HG03571 (cell line): ENCODE data around the gene CTNNA2.

Experiments
- ATAC-seq: cut with Tn5 transposase; IDR thresholded peaks from one replicate; pipeline ENCODE4 v1.9.1; 2021; ENCODE audit not compliant: unreplicated experiment

The CTNNA2 gene

DNA sequence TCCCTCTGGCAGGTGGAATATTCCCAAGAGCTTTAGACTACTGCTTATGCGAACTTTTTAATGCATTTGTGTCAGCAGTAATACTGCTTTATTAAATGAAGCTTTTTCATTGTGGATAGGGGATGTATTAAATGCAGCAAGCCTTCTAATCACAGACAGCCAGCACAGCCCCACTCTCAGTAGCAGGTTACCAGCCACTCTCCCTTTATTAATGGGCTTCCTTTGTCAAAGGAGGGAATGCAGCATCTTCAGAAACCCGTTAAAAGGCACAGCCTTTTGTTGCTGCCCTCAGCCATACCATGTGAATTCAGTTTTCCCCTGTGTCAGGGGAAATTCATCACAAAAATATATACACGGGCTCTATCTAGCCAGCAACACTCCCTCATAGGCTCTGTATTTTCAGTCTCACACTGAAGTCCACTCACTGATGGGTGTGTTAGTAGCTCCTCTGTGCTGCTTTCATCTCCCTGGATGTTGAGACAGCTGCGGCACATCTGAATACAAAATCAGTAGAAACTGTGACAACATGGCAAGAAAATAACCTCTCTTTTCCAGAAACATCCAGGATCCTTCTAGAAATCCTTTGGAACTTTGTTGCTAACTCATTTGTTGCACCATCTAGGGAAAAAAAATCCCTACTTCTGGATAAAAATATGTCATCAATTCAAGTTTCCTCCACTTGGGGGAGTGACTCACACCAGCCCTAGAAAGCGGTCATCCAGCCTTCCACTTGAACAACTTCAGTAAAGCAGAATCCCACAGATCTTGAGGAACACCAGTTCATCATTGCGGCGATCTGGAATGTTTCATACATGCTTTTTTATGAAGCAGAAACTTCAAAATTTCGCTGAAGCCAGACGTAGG is 743.3 kb downstream of the CTNNA2 start:
- no peak for ATAC-seq

DNA sequence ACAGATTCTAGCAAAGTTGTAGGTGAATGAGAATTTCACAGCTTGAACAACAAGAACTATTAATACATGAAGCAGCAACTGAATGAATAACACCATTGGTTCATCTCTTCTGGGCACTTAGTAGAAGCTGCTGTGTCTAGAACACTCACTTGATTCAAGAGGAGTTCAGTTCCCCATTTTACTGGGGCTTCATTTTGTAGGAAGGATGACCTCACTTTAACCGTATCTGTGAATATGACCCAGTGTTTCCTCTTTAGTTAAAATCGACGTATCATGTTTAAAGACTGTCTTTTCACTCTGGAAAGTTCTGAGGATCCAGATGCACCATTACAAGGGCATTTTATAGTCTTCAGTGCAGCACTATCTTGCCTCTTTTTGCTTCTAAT is 743.9 kb downstream of the CTNNA2 start:
- ATAC-seq, result no peak

GRCh38 chr2:80257450-80257849 is 744.6 kb downstream of the CTNNA2 start:
- no peak for ATAC-seq

DNA sequence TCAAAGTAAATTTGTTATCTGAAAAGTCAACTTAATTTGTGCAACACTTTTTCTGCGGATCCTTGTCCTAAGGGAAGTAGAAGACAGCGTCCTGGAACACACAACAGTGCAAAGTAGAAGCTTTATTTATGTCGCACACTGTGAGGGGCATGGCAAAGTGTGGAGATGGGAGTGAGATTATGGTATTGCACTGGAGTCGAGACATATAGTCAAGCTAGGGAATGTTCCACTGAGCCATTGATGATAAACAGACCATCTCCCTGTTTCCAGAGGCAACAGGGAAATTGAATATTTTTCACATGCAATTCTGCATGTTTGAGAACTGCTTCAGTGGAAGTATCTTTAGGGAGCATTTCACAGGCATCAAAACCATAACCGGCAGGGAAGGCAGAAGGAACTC is 745.5 kb downstream of the CTNNA2 start:
- ATAC-seq, result no peak

GRCh38 chr2:80258793-80259192 is 745.9 kb downstream of the CTNNA2 start:
- ATAC-seq, result no peak

DNA sequence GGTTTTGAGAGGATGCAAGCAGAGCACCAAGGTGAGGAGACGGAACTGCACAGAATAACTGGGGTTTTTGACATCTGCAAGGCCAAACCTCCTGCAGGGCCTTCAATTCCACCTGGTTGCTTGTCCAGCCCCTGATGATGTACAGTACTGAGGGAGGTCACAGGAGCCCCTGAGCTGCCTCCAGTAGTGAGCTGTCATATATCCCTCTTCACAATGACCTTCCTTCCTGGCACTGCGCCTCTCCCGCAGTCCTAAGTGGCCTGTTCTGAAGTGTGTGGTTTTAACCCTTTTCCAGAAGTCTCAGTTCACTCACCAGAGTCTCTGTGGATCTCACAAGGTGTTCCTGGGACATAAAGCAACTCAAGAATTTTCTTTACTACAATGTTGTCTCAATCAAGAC is 746.4 kb downstream of the CTNNA2 start:
- no peak for ATAC-seq

DNA sequence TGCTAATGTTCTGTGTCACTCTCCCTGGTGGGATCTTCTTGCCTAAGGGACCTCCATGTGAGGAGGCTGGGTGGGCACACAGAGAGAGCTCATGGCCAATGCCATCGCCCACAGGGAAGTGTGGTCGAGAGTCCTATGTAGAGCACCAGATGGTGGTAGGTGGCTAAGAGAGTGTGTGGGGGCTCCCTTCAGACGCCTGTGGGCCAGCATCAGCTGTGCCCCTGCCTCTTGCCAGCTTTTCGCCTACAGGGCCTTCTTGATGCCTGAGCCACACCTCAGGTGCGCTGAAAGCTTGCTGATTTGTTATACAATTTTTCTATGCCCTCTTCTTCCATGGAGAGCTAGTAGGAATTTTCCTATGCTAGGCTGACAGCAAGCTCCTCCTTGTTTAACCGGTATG is 753.4 kb downstream of the CTNNA2 start:
- no peak for ATAC-seq

DNA sequence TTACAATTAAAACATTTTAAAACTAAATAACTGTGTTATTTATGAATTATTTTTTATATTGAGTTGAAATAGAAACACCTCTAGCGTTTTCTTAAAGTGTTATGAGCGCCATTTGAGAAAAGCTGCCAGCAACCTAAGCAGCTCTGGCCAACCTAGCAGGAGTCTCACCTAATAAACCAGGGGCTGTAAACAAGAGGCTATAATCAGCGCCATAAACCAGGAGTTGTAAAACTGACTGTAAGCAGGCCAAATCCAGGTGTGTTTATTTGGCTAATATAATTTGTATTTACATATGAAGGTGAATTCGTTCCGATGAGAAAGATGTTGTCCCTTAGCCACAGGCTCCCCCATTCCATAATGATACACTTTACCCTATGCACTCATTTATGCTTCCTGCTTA is 757.0 kb downstream of the CTNNA2 start:
- no peak for ATAC-seq

GRCh38 chr2:80280598-80280997 is 767.7 kb downstream of the CTNNA2 start:
- ATAC-seq, result no peak

- ATAC-seq, result no peak
These were observed 768.2 kb downstream of the CTNNA2 start for GRCh38 chr2:80281049-80281448.

DNA sequence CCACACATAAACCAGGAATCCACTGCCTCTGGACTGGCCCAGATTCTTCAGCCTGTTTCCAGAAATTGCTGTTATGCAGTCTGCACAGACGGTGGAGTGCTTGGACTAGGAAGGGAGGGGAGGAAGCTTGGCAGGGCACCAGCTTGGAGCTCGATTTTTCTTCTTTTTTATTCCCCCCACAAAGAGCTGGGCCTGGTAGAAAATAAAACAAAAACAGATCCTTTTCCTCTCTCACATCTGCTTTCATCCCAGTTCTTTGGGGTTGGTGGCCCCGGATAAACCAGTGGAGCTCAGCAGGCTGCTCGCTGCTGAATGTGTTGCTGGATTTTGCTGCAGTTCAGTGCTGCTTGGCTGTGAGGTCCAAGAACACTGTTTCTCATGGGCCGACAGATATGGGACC is 775.7 kb downstream of the CTNNA2 start:
- no peak for ATAC-seq

DNA sequence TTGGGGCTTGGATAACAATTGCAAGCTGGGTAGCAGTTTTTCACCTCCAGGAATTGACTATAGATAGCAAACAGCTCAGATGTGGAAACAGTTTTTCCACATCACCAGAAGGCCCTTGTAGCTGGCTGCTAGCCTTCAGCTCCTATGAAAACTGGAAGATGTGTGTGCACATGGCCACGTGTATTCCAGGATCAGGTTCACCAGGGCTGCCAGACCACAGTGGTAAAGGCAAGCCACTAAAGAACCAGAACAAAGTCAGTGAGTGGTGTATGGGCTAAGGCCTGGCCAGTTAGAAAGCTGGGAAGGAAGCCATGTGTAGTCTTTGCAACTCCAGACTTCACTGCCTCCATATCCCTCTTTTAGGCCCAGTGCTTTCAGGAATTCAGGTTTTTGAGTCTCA is 778.8 kb downstream of the CTNNA2 start:
- no peak for ATAC-seq

- ATAC-seq, result no peak
These were observed 779.6 kb downstream of the CTNNA2 start for GRCh38 chr2:80292474-80292873.

GRCh38 chr2:80293039-80293438 is 780.2 kb downstream of the CTNNA2 start:
- ATAC-seq, result no peak

GRCh38 chr2:80298954-80299353 is 786.1 kb downstream of the CTNNA2 start:
- no peak for ATAC-seq

GRCh38 chr2:80299661-80300060 is 786.8 kb downstream of the CTNNA2 start:
- no peak for ATAC-seq

DNA sequence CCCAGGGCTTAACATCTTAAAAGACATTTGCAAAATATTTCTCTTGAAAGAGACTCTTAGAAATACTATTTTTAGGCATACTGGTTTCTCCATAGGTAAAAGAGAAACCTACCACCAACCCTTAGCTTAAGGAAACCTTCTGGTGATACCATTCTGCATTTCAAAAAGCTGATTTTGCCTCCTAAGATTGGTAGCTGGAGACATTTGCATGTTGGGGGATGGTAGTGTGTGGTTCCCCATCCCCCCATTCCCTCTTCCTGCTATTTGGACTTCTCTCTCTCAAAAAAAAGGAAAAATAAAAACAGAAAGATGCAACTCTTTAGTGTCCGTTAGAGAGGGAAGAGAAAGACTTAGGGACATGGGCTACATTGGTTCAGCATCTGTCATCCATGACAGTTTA is 787.5 kb downstream of the CTNNA2 start:
- ATAC-seq, result no peak

DNA sequence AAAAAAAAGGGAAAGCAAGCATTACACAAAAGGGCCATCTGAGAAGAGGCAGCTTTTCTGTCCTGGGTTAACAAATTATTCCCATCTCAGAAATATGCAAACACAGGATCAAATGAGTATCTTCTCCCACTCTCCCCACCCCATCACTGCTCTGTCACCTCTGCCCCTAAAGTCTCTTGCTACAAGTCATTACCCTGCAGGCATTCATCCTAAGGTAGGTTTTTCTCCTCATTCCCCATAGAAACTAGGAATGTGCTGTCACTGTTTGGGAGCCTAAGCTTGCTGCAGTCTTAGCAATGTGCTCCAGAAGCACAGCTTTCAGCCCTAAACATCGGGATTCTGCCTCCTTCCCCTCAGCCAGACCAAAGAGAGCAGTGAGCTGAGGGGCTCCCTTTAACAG is 788.1 kb downstream of the CTNNA2 start:
- ATAC-seq, result no peak

GRCh38 chr2:80302001-80302313 is 789.1 kb downstream of the CTNNA2 start:
- no peak for ATAC-seq

GRCh38 chr2:80302314-80303005 is 789.6 kb downstream of the CTNNA2 start:
- ATAC-seq, result no peak

DNA sequence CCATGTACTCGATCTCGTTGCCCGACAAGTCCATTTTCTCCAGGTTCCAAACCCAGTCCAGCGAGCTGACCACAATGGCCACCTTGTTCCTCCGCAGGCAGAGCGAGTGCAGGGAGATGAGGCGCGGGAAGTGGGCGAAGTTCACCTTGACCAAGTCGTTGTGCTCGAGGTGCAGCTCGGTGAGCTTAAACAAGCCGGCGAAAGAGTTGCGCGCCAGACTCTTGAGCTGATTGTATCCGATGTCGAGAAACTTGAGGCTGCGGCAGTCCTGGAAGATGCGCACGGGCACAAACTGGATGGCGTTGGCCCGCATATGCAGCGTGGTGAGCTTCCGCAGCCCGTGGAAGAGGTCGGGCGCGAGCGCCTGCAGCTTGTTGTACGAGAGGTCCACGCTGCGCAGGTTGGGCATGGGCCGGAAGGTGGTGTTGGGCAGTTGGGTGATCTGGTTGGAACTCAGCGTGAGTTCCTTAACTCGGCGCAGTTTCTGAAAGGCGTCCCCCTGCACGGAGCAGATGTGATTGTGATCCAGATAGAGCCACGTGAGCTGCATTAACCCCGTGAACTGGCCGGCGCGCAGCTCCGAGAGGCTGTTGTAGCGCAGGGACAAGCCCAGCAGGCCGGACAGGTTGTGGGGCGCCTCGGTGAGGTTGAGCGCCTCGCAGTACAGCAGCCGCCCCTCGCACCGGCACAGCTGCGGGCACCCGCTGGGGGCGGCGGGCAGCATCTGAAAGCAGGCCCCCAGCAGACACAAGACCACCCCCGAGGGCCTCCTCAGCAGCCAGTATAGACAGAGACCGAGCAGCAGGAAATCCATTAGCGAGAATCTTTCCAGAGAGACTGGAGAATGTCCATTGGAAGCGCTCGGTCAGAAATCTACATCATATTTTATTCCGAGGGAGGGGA is 790.4 kb downstream of the CTNNA2 start:
- no peak for ATAC-seq
